Right kidney (tissue), 1 donor: ENCODE measurements around the gene KRT13.

Experiments
- DNase-seq: peaks from one replicate; pipeline ENCODE4 v3.0.0-alpha.2; 2016

Gene KRT13

DNA sequence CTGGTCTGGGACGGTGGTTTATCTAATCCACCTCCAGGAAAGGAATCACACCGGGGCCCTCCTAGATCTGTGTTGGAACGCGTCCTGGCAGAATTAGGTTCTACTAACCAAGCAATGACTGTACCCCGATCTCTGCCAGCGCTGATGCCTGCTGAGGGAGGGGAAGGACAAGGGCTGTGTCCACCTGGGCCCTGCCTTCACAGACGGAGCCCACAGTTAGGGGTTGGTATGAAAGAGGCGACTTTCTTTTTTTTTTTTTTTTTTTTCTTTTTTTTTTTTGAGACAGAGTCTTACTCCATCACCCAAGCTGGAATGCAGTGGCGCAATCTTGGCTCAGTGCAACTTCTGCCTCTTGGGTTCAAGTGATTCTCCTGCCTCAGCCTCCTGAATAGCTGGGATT, 32.6 kb upstream of the KRT13 start:
- DNase-seq, result no peak

DNA sequence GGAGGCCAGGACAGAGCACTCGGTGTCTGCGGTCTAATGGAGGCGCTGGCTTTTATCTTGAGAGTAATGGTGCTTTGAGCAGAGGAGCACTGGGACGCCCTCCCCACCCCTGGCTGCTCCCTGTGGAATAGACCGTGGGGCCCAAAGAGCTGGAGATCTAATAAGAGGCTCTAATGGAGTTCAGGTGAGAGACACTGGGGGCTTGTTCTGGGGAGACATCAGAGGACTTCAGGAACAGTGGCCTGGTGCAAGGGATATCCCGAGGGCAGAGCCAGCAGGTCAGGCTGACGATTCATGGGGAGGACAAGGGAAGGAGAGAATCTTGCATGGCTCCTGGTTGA, 32.2 kb upstream of the KRT13 start:
- no peak for DNase-seq

DNA sequence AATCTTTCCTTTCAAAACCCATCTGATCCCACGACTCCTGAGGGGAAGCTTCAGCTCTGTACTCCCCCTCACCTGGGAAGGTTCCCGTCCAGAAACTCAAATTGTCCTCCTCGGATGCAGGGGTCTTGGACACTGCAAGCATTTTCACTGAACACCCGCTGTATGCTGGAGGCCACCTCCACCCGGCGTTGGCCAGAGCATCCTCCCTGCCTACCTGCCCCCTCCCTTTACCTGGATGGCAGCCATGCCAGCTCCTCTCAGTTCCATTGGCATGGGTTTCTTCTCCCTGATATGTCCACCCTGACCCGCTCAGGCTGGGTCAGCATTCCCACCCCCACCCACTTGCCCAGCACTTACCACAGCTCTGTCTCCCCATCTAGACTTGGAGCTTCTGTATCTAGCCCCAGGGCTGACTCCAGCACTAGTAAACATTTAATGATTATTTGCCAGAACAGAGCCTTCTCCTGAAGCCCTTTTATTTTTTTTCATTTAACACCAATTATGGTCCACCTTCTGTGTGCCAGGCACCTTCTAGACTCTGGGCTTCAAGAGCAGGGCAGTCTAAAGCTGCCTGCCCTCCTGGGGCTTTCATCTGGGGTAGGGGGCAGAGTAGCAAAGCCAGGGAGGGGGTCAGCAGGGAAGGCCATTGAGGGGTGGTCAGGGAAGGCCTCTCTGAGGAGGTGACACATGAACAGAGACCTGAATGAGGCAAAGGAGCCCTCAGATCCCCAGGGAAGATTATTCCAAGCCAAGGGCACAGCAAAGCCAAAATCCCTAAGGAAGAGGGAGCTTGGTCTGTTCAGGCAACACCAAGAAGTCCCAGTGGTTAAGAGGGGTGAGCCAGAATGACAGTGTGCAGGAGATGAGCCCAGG, 31.6 kb upstream of the KRT13 start:
- no peak for DNase-seq

DNA sequence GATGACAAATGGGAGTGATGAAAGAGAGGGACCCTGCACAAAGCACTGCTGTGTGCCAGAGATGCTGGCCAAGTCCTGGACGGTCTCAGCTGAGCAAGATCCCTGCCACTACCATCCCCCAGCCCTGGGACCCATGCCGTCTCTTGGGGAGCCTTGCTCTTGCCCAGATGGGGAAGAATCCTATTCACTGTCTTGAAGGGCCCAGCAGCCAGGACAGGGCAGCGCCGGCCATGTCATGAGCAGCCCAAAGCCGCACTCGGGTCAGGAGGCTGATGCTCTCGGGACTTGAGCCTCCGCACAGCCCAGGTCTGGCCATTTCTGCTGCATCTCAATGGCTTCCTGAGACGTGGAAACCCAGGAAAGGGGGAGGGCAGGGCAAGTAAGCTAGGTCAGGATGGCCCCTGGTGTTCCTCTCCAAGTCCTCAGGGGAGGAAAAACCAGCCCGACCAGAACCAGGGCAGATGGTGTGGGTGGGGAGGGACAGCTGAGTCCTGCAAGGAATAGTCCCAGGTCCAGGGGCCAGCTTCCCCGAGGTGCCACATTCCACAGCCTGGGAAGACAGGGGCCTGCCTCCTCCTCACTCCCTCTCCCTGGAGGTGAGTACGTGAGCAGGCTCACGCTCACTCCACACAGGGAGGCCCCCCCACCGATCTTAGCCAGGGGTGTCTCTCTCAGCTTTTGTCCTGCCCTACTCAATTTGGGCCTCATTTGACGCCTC, 30.5 kb upstream of the KRT13 start:
- no peak for DNase-seq

DNA sequence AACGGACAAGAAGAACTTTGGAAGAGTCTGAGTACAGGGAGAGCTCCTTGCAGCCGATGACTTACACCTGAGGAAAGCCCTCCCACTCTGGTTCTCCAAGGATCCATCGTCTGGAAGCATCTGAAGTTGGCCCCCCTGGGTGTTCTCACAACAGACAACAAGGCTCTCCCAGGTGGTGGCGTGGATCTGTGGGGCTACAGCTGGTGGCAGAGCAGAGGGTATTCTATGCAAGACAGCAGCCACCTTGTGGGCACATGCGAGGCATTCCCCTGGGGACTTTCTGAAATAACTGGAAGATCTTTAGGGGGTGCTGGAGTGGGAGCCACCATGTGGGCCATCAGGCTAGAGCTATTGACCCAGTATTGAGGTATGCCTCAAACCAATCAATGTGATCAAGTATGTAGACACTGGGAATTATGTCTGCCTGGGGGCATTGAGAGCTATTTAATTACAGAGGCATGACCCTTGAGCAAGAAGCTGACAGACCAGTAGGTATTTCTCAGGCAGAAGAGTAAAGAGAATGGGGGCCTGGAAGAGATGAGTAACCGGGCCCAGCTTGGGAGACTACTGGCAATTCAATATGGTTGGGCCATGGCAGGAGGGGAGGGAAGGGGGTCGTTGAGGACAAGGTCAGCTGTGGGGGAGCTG, 29.6 kb upstream of the KRT13 start:
- DNase-seq, result no peak

DNA sequence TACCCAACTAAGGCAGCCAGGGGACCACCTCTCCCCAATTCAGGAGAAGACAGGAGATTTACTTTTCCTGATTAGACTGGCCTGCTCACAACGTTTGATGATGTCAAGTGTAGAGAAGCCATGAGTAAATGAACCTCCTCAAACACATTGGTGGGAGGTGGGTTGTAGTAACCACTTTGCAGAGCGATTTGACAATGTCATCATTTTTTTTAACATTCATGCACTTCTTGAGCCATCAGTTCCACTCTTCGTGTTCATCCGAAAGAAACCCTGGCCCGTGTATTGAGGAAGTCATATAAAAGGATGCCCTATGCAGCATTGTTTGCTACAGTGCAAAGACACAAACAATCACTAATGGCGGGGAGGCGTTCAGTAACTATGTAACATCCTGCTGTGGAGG, 28.2 kb upstream of the KRT13 start:
- no peak for DNase-seq

DNA sequence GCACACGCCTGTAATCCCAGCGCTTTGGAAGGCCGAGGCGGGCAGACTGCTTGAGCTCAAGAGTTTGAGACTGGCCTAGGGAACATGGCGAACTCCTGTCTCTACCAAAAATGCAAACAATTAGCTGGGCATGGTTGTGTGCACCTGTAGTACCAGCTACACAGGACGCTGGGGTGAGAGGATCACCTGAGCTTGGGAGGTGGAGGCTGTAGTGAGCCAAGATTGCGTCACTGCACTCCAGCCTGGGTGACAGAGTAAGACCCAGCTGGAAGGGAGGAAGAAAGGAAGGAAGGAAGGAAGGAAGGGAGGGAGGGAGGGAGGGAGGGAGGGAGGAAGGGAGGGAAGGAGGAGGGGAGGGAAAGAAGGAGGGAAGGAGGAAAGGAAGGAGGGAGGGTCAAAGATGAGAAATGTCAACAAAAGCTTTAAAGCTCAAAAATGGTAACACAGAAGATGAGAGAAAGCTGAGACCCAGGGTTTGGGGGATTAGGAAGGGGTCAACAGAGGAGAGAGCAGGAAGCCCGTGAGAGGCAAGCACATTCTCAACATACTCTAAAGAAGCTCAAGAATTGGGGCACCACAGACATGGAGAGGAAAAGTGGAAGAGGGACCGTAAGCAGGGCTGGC, 27.6 kb upstream of the KRT13 start:
- DNase-seq, result no peak

DNA sequence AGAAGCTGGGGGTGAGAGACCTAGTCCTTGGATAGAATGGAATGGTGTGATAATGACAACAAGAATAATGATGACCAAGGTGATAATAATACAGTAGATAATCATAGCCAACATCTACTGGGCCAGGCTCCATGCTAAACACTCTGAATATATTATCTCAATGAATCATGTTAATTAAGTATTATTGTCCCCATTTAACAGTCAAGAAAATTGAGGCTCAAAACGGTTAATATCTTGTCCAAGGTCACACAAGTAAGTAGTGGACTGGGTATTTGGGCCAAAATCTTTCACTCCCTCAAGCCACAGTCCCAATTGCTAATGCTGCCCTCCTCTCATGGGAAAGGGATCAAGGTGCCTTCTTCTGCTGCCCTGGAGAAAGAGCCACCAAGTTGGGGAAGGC, 26.6 kb upstream of the KRT13 start:
- no peak for DNase-seq

DNA sequence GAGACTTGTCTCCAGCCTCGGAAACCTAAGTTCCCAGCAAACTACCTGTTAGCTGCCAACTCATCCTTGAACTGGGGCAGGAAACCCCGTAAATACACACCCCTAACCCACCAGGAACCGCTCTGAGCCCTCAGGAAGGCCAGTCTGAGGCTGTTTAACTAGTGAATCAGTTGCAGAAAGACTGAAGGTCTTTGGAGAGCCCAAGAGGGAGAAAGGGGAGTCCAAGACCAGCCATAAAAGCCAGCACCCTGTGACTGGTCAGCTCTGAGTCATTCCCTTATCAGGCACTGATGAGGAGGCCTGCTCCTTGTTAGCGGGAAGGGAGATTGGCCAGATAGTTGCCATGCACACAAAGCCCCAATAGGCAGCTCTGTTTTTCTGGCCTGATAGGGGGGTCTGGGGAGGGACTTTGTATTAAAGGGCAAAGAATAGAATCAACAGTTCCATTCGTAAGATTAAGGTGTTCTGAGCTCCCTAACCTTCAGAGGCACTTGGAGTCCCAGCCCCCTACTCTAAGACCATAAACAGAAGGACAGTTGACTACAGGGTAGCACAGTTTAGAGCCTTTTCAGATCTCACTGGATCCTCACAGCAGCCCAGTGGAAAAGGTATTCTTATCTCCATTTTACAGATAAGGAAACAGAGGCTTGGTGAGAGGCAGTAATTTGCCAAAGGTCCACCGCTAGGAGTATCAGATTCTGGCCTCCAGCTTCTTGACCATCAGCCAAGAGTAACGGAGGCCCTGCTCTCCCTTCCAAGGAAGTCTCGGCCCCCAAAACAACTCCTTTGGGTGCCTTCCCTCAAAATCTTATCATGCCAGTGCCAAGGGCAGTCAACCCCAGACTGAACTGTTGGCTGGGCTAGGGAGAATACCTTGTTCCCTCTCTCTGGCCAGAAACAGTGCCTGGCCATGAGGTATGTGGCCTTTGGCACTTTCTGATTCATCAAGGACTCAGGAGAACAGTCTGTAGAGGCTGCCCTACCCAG, 24.9 kb upstream of the KRT13 start:
- DNase-seq, result no peak

DNA sequence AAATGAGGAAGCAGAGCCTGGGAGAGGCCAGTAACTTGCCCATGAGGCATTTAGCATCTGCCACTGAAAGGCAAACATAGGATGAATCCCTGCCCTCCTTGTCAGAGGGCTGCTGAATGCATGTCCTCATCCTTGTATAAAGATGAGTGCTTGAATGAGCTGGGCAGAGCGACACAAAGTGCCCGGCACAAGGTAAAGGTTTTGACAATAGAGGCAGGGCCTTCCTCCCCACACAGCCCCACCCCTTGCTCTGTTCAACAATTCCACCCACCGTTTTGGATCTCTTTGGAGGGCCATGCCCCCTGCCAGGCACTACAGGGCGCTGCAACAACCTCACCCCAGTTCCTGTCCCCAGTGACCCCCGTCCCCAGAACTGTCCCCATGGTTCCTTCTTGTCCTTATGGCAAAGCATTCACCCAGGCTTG, 24.1 kb upstream of the KRT13 start:
- DNase-seq, result no peak

DNA sequence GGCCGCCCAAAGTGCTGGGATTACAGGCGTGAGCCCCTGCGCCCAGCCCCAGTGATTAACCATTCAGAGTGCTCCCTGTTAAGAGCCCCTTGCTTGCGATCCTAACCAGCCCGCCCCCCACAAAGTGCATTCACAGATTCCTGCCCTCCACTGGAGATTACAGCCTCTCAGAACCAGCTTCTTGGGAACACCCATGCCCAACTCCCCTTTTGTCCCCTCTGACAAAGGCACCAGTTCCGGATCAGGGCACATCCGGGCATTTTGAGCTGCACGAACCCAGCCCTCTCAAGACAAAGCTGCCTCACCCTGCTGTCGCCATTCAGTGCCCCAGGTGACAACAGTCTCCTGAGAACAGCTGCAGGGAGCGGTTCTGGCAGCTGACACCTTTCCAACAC, 23.5 kb upstream of the KRT13 start:
- no peak for DNase-seq

DNA sequence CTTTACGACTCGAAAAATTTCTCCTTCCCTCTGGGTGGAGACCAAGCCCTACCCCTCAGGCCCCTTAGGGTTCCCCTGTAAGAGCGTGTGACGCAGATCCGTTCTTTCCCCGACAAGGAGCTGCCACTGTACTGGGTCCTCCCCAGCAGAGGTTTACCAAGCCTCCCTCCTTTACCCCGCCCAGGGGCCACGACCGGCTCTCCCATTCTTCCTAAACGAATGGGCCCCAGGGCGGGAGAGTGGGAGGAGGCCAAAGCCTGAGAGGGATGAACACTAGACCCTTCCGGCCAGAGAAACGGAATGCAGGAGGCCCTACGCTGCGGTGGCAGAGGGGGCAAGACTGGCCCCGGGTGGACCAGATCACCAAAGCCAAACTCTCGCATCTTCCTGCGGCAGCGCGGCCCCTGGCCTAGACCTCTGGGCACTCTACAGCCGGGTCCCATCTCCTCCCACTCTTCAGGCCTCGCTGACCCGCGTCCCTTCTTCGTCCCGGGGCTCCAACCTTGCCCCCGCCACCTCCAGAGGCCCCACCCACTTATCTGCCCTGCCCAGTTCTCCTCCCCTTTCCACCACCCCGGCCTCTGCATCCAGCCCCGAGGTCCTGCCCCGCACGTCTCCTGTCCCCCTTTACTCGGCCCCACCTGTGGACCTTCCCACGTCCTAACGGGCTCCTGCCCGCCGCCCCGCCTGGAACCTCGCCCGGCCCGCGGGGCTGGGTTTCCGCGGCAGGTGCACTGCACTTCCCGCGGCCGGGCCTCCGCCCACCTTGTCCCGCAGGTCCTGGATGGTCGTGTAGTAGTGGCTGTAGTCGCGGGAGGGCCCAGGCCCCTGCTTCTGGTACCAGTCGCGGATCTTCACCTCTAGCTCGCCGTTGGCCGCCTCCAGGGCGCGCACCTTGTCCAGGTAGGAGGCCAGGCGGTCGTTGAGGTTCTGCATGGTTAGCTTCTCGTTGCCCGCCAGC, 21.9 kb upstream of the KRT13 start:
- DNase-seq, result peak; percentile 74

DNA sequence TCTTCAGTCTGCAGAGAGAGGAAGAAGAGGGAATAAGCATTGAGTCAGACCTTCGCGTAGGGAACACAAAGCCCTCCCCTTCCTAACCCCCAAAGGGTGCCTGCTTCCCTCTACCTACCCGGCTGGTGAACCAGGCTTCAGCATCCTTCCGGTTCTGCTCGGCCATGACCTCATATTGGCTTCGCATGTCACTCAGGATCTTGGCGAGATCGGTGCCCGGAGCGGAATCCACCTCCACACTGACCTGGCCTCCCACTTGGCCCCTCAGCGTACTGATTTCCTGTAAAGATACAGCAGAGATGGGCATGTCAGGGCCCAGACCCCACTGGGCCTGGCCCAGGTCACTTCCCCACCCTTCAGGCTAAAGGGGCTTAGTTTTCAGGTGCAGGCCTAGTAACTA, 18.8 kb upstream of the KRT13 start:
- no peak for DNase-seq

DNA sequence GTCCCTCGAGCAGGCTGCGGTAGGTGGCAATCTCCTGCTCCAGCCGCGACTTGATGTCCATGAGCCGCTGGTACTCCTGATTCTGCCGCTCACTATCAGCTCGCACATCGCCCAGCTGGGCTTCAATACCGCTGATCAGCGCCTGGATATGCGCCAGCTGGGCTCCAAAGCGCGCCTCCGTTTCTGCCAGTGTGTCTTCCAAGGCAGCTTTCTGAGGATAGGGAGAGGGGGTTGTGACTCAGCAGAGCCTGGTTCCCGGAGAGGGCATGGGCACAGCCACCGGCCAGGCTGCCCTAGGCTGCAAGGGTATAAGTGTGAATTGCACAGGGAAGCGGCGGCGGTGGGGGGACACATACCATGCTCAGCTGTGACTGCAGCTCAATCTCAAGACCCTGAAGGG, 18.4 kb upstream of the KRT13 start:
- DNase-seq, result no peak

DNA sequence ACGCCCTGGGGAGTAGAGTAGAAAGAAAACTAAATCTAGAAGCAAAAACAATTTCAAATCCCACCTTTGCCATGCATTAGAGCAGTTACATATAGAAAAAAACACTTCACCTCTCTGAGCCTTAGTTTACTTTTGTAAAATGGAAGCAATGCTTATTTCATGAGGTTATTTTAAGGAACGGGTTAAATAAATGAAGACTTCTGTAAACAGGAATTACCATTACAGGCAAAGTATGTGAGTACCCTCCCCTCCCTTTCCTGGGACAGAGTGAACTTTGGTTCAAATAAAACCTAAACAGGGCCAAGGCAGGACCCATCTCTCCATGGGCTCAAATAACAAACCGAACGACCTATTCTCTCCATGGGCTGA, 17.8 kb upstream of the KRT13 start:
- DNase-seq, result no peak

DNA sequence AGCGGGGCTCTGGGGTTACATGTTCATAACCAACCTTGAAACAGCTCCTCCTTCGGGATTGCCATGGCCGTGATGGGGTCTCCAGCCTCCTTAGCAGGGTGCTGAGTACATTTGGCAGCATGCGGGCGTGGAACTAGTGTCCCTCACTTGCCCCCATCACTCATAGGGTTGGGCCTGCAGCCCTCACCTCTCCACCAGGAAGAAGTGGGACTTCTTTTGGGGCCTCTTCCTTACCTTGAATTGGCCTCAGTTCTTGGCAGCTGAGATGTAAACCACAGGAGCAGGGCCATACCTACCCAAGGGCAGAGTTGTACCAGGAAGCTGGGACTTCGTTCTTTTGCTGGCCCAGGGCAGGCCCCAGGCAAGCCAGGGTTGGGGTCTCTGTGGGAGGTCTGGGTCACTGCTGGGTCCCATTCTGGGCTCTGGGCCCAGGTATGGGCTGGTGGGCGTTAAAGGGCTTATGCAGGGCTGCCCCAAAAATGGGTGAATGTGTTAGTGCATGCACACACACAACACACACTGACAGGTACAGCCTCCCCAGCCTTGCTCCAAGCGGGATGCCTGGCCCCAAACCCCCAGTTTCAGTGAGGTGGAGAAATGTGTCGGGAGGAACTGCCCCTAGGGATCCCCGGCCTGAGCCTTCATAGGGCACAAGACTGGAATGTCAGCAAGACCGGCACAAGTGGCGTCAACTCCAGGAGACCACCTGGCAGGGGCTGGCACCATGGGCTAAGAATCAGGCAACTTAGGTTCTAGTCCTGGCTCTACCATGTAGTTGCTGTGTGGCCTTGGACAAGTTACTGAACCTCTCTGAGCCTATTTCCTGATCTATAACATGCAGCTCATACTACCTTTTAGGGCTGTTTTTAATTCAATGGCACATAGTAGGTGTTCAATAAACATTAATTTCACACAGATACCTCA, 17.2 kb upstream of the KRT13 start:
- DNase-seq, result no peak

DNA sequence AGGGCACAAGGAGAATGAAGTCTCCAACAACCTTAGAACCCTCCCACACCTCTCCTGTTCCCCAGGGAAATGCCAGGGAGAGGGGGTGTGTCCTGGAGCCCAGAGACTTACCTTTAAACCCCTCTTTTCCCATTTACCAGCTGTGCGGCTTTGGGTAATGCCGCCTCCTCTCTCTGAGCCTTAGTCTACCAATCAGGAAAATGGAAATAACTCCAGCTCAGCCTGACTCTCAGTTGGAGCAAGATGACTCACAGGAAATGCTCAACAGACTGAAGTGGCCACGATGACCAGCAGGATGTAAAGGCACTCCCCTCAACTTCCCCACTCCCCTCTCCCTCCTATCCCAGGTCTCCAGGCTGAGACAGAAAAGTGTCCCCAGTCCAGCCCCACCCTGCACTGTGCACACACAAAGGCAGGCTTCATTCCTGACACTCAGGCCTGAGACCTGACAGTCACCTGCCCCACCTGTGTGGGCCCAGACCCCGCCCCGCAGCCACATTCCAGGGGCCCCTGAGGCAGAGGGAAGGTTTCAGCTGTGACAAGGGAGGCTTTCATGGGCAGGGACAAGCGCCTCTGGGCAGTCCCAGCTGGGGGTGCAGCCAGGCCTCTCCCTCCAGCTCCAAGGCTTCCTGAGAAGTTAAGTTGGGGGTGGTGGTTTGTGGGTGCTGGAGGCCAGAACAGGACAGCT, 16.3 kb upstream of the KRT13 start:
- DNase-seq, result no peak

DNA sequence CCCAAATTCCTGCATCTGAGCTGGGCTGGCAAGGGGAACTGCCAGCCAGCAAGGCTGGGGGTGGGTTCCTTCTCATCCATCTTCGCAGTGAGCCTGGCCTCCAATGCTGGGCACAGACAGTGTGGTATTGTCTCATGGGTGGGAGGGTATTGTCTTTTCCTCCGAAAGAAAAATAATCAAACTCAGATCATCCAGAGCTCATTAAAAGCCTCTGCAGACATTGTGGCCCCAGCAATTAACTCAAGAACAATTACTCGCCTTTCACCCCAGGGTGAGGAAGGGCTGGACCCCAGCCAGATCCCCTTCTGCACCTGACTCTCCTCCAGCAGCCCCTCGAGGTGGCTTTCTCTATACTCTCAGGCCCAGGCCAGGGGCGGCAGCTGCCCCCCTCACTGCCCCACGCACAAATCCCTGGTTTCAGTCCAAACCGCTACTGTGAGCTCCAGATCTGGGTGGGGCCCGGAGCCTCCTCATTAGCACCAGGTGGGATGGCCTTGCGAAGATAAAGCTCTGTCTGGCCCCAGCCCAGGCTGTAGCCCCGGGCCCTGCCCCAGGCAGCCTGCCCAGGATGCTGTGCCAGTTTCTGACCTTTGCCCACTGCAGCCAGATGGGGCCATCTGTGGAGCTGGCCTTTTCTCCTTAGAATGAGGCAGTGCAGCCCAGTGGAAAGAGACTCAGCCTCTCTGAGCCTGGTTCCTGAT, 15.6 kb upstream of the KRT13 start:
- no peak for DNase-seq
